ENCODE data around the gene BCAS3.

Gene BCAS3

GRCh38 chr17:60819447-60820130, 141.9 kb downstream of the BCAS3 start:
- Histone ChIP-seq H3K14ac (ENCODE audit: low read length in 2 of 2) (no peak overlapping the region), H3K4me1 (ENCODE audit: control insufficient read depth, insufficient read depth, low read depth, low read length) (no peaks in the 10 kb centered on the region), H3K23ac (ENCODE audit: low read length in 2 of 2) (no peak overlapping the region), H3K36me3 (ENCODE audit: control insufficient read depth in 1 of 2, insufficient read depth in 2 of 2, low read depth in 1 of 2, low read length in 2 of 2) (no peaks in the 10 kb centered on the region), H3K27ac (ENCODE audit: low read length, poor library complexity, severe bottlenecking) (no peak overlapping the region), H2BK120ac (ENCODE audit: low read depth, low read length) (no peak overlapping the region), H4K8ac (ENCODE audit: low read length) (no peak overlapping the region), H4K91ac (ENCODE audit: low read length) (no peak overlapping the region), H3K79me1 (replicated peaks; ENCODE audit: low read length, poor library complexity, severe bottlenecking) (peaks cover 2% of the 10 kb centered on the region), H3K4ac (ENCODE audit: low read depth in 1 of 2, low read length in 2 of 2) (no peak overlapping the region), H3K4me2 (ENCODE audit: low read length, poor library complexity, severe bottlenecking) (no peak overlapping the region), H3K9ac (ENCODE audit: low read length) (no peak overlapping the region), H2BK12ac (ENCODE audit: low read length in 2 of 2) (peak overlapping the region in 1 of 2 experiments; percentile 89), H3K27me3 (ENCODE audit: control insufficient read depth in 1 of 2, insufficient read depth in 1 of 2, low read length in 2 of 2) (no peaks in the 10 kb centered on the region), H2AFZ (ENCODE audit: low read depth, low read length) (no peak overlapping the region), H3K4me3 (ENCODE audit: insufficient read depth in 1 of 2, low read depth in 1 of 2, low read length in 2 of 2) (no peak overlapping the region), H3K18ac (ENCODE audit: low read depth in 1 of 2, low read length in 2 of 2) (no peak overlapping the region), H2BK15ac (ENCODE audit: low read depth, poor library complexity, severe bottlenecking) (no peak overlapping the region), H2AK5ac (ENCODE audit: low read length, severe bottlenecking) (no peak overlapping the region), H2BK5ac (ENCODE audit: low read depth, low read length, poor library complexity, severe bottlenecking) (no peak overlapping the region), H3K9me3 (ENCODE audit: control insufficient read depth, low read length) (no peaks in the 10 kb centered on the region)
- DNase-seq: no peak
- 100% methylated on average over 2 of the region's 4 CpGs for WGBS

- Histone ChIP-seq H3K4me1 (ENCODE audit: control insufficient read depth, insufficient read depth, low read depth, low read length) (no peaks in the 10 kb centered on the region), H3K36me3 (ENCODE audit: control insufficient read depth in 1 of 2, insufficient read depth in 2 of 2, low read depth in 1 of 2, low read length in 2 of 2) (no peaks in the 10 kb centered on the region), H4K91ac (ENCODE audit: low read length) (no peak overlapping the region), H3K79me1 (replicated peaks; ENCODE audit: low read length, poor library complexity, severe bottlenecking) (peaks cover 2% of the 10 kb centered on the region), H2AFZ (ENCODE audit: low read depth, low read length) (no peak overlapping the region), H3K9ac (ENCODE audit: low read length) (no peak overlapping the region), H2BK12ac (ENCODE audit: low read length in 2 of 2) (no peak overlapping the region), H2BK15ac (ENCODE audit: low read depth, poor library complexity, severe bottlenecking) (no peak overlapping the region), H3K9me3 (ENCODE audit: control insufficient read depth, low read length) (no peaks in the 10 kb centered on the region), H3K4ac (ENCODE audit: low read depth in 1 of 2, low read length in 2 of 2) (no peak overlapping the region), H3K4me3 (ENCODE audit: insufficient read depth in 1 of 2, low read depth in 1 of 2, low read length in 2 of 2) (no peak overlapping the region), H2BK120ac (ENCODE audit: low read depth, low read length) (no peak overlapping the region), H4K8ac (ENCODE audit: low read length) (no peak overlapping the region), H3K18ac (ENCODE audit: low read depth in 1 of 2, low read length in 2 of 2) (no peak overlapping the region), H3K23ac (ENCODE audit: low read length in 2 of 2) (no peak overlapping the region), H3K27me3 (ENCODE audit: control insufficient read depth in 1 of 2, insufficient read depth in 1 of 2, low read length in 2 of 2) (no peaks in the 10 kb centered on the region), H2BK5ac (ENCODE audit: low read depth, low read length, poor library complexity, severe bottlenecking) (no peak overlapping the region), H3K27ac (ENCODE audit: low read length, poor library complexity, severe bottlenecking) (no peak overlapping the region), H3K4me2 (ENCODE audit: low read length, poor library complexity, severe bottlenecking) (no peak overlapping the region), H3K14ac (ENCODE audit: low read length in 2 of 2) (no peak overlapping the region), H2AK5ac (ENCODE audit: low read length, severe bottlenecking) (no peak overlapping the region)
- WGBS: 95% methylated on average over 5 of the region's 5 CpGs
- DNase-seq: no peak
These were observed 145.9 kb downstream of the BCAS3 start for GRCh38 chr17:60823515-60823914.

DNA sequence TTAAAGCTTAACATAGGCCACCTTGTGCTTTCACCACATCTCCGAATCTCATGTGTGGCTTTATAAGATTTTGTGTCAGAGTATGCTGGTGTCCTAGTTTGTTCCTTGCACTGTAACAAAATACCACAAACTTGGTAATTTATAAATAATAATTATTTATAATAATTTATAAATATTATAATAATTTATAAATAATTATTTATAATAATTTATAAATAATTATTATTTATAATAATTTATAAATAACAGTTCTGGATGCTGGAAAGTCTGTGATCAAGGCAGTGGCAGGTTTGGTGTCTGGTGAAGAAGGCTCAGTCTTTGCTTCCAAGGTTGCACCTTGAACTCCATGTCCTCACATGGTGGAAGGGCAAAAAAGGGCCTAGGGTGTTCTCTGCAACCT, 147.7 kb downstream of the BCAS3 start:
- Histone ChIP-seq H3K23ac (ENCODE audit: low read length in 2 of 2) (no peak overlapping the region), H2AFZ (ENCODE audit: low read depth, low read length) (no peak overlapping the region)

GRCh38 chr17:60827943-60828342, 150.3 kb downstream of the BCAS3 start:
- H3K9ac ChIP-seq (ENCODE audit: low read length): no peak overlapping the region
- no peak overlapping the region for H4K91ac ChIP-seq (ENCODE audit: low read length)
- H3K4me2 ChIP-seq (ENCODE audit: low read length, poor library complexity, severe bottlenecking): no peak overlapping the region
- no peak overlapping the region for H3K23ac ChIP-seq (ENCODE audit: low read length in 2 of 2)
- no peaks in the 10 kb centered on the region for H3K27me3 ChIP-seq (ENCODE audit: control insufficient read depth in 1 of 2, insufficient read depth in 1 of 2, low read length in 2 of 2)
- no peaks in the 10 kb centered on the region for H3K4me1 ChIP-seq (ENCODE audit: control insufficient read depth, insufficient read depth, low read depth, low read length)
- H3K4me3 ChIP-seq (ENCODE audit: insufficient read depth in 1 of 2, low read depth in 1 of 2, low read length in 2 of 2): peak overlapping the region in 1 of 2 experiments; percentile 42
- H2BK120ac ChIP-seq (ENCODE audit: low read depth, low read length): no peak overlapping the region
- H3K36me3 ChIP-seq (ENCODE audit: control insufficient read depth in 1 of 2, insufficient read depth in 2 of 2, low read depth in 1 of 2, low read length in 2 of 2): no peaks in the 10 kb centered on the region
- no peak overlapping the region for H2AK5ac ChIP-seq (ENCODE audit: low read length, severe bottlenecking)
- no peak overlapping the region for H2BK15ac ChIP-seq (ENCODE audit: low read depth, poor library complexity, severe bottlenecking)
- H4K8ac ChIP-seq (ENCODE audit: low read length): no peak overlapping the region
- H2AFZ ChIP-seq (ENCODE audit: low read depth, low read length): no peak overlapping the region
- no peak overlapping the region for H3K18ac ChIP-seq (ENCODE audit: low read depth in 1 of 2, low read length in 2 of 2)
- H2BK12ac ChIP-seq (ENCODE audit: low read length in 2 of 2): no peak overlapping the region
- H3K4ac ChIP-seq (ENCODE audit: low read depth in 1 of 2, low read length in 2 of 2): no peak overlapping the region
- no peaks in the 10 kb centered on the region for H3K79me1 ChIP-seq (replicated peaks; ENCODE audit: low read length, poor library complexity, severe bottlenecking)
- no peaks in the 10 kb centered on the region for H3K9me3 ChIP-seq (ENCODE audit: control insufficient read depth, low read length)
- DNase-seq: no peak
- H2BK5ac ChIP-seq (ENCODE audit: low read depth, low read length, poor library complexity, severe bottlenecking): no peak overlapping the region
- no peak overlapping the region for H3K14ac ChIP-seq (ENCODE audit: low read length in 2 of 2)
- H3K27ac ChIP-seq (ENCODE audit: low read length, poor library complexity, severe bottlenecking): no peak overlapping the region

More for the DNA sequence above, 147.7 kb downstream of the BCAS3 start:
- Histone ChIP-seq H4K8ac (ENCODE audit: low read length) (no peak overlapping the region), H2BK15ac (ENCODE audit: low read depth, poor library complexity, severe bottlenecking) (no peak overlapping the region), H3K4me3 (ENCODE audit: insufficient read depth in 1 of 2, low read depth in 1 of 2, low read length in 2 of 2) (no peak overlapping the region), H3K4ac (ENCODE audit: low read depth in 1 of 2, low read length in 2 of 2) (no peak overlapping the region), H3K18ac (ENCODE audit: low read depth in 1 of 2, low read length in 2 of 2) (no peak overlapping the region), H3K27me3 (ENCODE audit: control insufficient read depth in 1 of 2, insufficient read depth in 1 of 2, low read length in 2 of 2) (no peaks in the 10 kb centered on the region), H3K14ac (ENCODE audit: low read length in 2 of 2) (no peak overlapping the region), H3K4me1 (ENCODE audit: control insufficient read depth, insufficient read depth, low read depth, low read length) (no peaks in the 10 kb centered on the region), H2BK5ac (ENCODE audit: low read depth, low read length, poor library complexity, severe bottlenecking) (no peak overlapping the region), H3K9ac (ENCODE audit: low read length) (no peak overlapping the region), H4K91ac (ENCODE audit: low read length) (no peak overlapping the region), H2BK12ac (ENCODE audit: low read length in 2 of 2) (no peak overlapping the region), H2AK5ac (ENCODE audit: low read length, severe bottlenecking) (no peak overlapping the region), H3K9me3 (ENCODE audit: control insufficient read depth, low read length) (no peaks in the 10 kb centered on the region), H3K79me1 (replicated peaks; ENCODE audit: low read length, poor library complexity, severe bottlenecking) (peaks cover 2% of the 10 kb centered on the region), H3K36me3 (ENCODE audit: control insufficient read depth in 1 of 2, insufficient read depth in 2 of 2, low read depth in 1 of 2, low read length in 2 of 2) (no peaks in the 10 kb centered on the region), H3K4me2 (ENCODE audit: low read length, poor library complexity, severe bottlenecking) (no peak overlapping the region), H3K27ac (ENCODE audit: low read length, poor library complexity, severe bottlenecking) (no peak overlapping the region), H2BK120ac (ENCODE audit: low read depth, low read length) (no peak overlapping the region)
- WGBS: no CpG with 5 or more reads among the region's 1 CpG
- DNase-seq: no peak

Data from mesenchymal stem cell (in vitro differentiated cells and primary cell).